CD4-positive, alpha-beta T cell treated with Interleukin-10 for 1 hour (primary cell): Measurements from ENCODE around the gene TNS3.

Source experiments
- DNase-seq: peaks from one replicate; pipeline ENCODE4 v3.0.0-alpha.2; 2020

TNS3 gene

DNA sequence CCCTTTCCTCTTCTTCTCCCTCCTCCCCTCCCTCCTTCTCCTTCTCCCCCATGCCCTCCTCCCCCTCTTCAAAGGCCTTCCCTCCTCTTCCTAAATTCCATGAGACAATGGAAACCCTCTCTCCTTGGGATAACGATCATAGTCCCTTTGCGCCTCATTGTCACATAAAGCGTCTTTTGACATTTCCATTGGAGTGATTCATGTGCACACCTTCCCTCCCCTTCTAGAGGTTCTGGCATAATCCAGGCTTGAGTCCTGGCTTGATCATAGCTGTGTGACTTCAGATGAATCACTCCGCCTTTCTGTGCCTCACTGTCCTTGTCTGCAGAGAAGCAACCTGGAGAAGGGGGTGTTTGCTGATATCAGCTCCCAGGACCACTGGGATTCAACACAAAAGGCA lies 204.2 kb downstream of the TNS3 start:
- DNase-seq, result no peak

GRCh38 chr7:47376991-47377616 lies 204.8 kb downstream of the TNS3 start:
- no peak for DNase-seq

DNA sequence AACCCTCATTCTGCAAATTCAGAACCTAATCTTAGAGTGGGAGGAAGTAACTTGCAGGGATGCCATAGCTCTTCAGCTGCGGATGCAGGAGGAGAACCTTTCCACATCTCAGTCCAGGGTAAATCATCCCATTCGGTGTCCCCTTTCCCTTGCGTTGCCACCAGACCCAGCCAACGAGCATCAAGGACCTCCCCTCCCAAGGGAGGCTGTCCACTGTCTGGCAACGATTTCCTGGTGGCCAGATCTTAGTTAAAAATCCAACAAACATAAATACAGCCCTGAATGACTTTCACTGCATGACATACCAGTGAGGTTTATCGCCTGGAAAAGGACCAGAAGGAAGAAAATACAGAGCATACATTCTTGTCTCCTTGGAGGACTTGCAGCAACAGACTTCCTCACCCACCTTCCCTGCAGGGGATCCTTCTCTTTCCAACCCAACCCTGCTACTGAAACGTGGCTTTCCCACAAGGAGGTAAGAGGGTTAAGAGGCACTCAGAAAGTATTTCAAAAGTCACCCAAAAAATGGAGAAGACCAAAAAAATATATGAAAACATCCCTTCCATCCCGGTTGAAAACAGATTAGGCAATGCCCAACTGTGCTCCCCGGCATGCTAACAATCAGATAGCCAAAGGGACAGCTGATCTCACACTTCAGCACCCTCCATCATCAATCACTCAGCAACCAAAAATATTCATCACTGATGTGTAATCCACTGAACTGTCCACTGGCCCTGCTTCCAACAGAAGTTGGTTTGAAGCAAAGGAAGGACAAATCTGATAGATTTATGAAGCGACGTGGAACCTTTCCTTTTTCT lies 206.6 kb downstream of the TNS3 start:
- DNase-seq, result no peak

- DNase-seq, result no peak
Observed at GRCh38 chr7:47374538-47374937, 207.4 kb downstream of the TNS3 start.

GRCh38 chr7:47373871-47374451 lies 207.9 kb downstream of the TNS3 start:
- DNase-seq, result no peak

DNA sequence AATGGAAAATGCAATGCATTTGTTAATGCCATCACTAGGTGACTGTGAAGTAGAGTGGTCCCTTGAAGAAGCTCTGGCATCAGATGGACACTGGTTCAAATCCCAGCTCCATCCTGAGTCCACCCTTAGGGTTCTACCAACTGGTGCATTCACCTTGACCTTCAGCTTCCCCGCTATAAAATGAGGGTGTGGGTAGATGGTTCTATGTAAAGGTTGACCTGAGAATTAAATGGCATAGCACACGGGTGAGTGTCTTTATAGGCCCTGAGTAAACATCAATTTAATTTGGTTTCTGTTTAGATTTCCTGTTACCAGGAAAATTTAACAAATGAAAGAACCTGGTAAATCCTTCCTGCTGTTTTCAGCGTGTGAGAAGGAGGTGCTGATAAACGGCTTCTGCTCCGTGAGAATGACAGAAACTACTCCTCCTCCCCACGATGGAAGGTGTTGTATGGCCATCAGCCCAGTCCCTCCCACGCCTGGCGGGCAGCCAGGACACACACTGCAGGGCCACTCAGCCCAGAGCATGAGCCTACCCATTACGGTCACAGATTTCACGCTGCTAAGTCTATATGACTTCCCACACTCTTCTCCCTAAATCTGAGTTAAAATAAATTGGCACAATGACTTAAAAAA lies 210.1 kb downstream of the TNS3 start:
- no peak for DNase-seq

DNA sequence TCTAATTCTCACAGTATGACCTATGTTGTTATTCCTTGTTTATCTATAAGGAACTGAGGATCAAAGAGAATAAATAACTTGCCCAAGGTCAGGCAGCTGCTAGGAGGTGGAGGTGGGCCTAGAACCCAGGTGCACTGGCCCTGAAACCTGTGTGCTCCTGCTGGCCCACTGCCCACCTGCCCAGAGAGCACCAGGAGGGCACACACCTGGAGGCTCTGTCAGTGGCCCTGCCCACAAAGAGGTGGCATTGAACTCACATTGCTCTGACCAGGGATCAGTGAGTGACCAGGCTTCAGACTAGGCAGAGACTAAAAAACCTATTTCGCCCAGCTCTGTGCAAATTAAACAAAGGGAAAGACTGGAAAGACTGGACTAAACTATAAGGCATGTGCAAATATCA lies 210.6 kb downstream of the TNS3 start:
- DNase-seq, result no peak

GRCh38 chr7:47370461-47371042 lies 211.4 kb downstream of the TNS3 start:
- no peak for DNase-seq

GRCh38 chr7:47369736-47370135 lies 212.2 kb downstream of the TNS3 start:
- no peak for DNase-seq

- no peak for DNase-seq
Observed at GRCh38 chr7:47368190-47368812, 213.6 kb downstream of the TNS3 start.

DNA sequence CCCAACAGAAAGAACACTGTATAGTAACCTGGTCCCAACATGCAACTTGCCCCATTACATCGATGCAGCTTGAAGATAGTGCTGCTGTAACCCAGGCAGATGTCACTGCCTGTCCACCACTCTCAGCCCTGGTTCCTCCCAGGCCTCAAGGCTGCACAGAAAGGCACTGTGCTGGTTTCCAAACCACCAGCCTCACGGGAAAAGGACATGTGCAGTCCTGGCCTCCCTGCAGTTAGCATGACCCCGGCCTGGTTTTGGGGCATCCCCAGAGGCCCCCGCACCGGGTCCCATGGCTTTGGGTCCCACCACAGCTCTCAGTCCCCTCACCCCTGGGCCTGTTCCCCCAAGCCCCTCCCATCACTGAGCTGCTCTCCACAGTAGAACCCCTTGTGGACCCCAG lies 214.5 kb downstream of the TNS3 start:
- no peak for DNase-seq

DNA sequence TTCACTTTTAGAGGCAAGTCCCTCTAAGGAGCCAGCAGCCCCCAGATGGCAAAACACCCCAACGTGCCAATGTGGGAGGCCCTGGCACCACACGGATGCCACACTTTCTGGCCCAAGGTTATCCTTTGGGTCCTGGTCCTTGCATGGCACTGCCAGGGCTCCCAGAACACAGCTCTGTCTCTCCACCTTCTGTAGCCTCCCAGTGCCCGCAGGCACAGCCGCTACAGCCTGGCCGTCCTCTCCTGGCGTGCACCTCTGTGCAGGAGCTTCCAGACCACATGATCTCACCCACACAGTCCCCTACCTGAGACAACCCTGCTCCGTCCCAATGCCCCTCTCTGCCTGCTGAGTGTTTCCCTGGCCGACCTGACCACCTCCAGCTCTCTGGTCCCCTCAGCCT lies 215.0 kb downstream of the TNS3 start:
- DNase-seq, result no peak

GRCh38 chr7:47366211-47366610 lies 215.7 kb downstream of the TNS3 start:
- DNase-seq, result no peak

GRCh38 chr7:47362984-47363383 lies 218.9 kb downstream of the TNS3 start:
- DNase-seq, result no peak

- no peak for DNase-seq
Observed at GRCh38 chr7:47361746-47362215, 220.1 kb downstream of the TNS3 start.

DNA sequence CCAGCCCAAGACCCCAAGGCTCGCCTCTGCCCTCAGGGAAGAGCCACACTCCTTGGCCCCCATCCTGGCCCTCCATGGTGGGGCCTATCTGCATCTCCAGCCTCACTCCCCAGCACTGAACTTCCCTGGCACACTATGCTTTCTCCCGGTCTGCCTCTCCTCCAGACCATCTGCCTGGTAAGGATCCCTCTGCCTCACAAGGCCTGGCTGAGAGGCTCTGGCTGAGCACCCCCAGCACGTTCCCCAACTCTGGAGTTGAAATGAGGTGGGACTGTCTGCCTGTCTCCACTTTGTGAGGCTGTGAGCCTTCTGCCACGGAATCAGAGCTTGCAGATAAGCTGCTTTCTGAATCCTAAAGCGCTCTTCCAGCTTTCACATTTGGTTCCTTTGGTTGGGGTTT lies 220.7 kb downstream of the TNS3 start:
- no peak for DNase-seq

DNA sequence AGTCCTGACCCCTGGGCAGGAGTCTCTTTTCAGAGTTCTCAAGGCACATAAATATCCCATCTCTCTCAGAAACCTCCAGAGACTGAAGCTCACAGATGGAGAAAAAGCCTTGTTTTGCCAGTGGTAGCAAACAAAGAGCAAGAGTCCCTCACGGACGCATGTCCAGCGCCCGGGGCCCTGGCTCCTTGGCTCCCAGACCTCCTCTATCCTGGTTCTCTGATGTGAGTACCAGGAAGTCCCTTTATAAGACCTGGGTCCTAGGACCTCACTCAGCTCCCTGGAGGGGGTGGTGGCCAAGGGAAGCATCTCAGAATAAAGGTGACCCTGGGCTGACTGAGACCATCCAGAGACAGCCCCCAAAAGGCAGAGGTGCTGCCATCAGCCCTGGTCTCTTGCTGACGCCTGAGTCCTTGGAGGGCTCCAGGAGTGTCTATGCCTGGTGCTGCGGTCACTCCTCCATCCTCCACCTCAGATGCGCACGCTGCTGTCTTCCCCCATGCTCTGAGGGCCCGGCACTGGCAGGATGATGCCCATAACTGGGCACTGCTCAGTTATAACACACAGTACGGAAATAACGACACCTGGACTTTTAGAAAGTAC lies 221.5 kb downstream of the TNS3 start:
- DNase-seq, result no peak

GRCh38 chr7:47358944-47359588 lies 222.8 kb downstream of the TNS3 start:
- DNase-seq, result no peak

GRCh38 chr7:47358357-47358756 lies 223.6 kb downstream of the TNS3 start:
- no peak for DNase-seq

DNA sequence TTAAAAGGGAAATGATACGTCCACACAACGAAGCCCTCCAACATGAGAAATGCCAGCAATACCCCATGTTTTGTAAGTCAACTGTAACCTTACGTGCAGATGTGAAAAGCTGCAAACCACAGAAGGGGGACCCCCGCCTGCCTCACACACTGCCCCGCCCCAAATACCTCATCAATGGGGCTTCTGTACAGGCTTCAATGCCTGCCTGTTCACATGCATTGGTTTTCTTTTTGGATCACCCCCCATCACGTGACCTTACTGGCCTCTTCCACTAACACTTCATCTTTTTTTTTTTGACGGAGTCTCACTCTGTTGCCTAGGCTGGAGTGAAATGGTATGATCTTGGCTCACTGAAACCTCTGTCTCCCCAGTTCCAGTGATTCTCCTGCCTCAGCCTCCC lies 224.0 kb downstream of the TNS3 start:
- no peak for DNase-seq

DNA sequence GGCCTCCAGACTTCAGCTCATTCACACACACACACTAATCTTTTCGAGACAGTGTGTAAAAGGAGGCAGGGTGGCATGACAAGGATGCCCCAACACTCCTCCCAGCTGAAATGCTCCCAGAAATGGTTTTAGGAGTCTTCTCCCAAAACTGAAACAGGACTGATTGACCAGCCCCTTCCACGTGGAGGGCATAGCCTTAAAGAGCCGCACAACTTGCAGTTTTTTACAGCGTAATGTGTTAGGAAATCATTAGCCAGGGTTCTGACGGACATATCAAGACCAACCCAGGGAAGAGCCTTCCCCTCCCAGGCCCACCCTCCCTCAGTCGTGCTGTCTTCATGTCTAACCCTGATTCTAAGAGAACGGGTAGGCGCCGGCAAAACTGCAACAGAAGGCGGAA lies 224.6 kb downstream of the TNS3 start:
- no peak for DNase-seq

DNA sequence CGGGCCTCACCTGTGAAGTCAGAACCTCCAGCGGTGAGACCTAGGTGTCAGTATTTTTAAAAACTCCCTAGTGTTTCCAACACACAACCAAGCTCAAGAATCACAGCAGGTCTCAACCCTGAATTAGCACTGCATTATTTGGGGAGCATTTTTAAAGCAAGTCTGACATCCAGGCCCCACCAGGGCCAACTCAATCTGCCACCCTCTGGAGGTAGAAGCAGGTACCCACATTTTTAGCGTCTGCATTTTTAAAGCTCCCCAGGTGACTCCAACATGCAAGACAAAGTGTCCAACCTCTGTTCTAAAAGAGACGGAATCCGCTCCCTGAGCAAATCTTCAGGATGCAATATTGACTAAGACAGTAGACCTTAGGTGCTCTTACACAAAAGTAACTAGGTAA lies 225.7 kb downstream of the TNS3 start:
- DNase-seq, result no peak
